Measurements from ENCODE around the gene SCAI.
"Not testable (repeated sequence)": the region's sequence is repeated elsewhere in the genome, so short reads cannot be mapped to it uniquely, and the experiment has no call there.

The SCAI gene

GRCh38 chr9:124964056-124964455 lies 179.3 kb downstream of the SCAI start:
- no peak for TF ChIP-seq Cebpa-rat (IDR thresholded peaks at IDR 0.05)
- no peaks in the 10 kb centered on the region for H3K9me3 ChIP-seq
- no peak overlapping the region for H3K4me2 ChIP-seq
- H3K4me1 ChIP-seq: no peaks in the 10 kb centered on the region
- H3K4me3 ChIP-seq: no peak overlapping the region
- H3K27ac ChIP-seq: no peak overlapping the region
- no peaks in the 10 kb centered on the region for H3K27me3 ChIP-seq
- no peak overlapping the region for H3K9ac ChIP-seq
- H3K36me3 ChIP-seq: peaks cover 34% of the 10 kb centered on the region
- H4K20me1 ChIP-seq: no peaks in the 10 kb centered on the region

- H4K20me1 ChIP-seq: no peaks in the 10 kb centered on the region
- H3K4me3 ChIP-seq: no peak overlapping the region
- no peaks in the 10 kb centered on the region for H3K27me3 ChIP-seq
- H3K27ac ChIP-seq: no peak overlapping the region
- no peak for TF ChIP-seq Cebpa-rat (IDR thresholded peaks at IDR 0.05)
- no peak overlapping the region for H3K9ac ChIP-seq
- H3K36me3 ChIP-seq: peaks cover 15% of the 10 kb centered on the region; the same call in 1 of the 2 replicates
- H3K9me3 ChIP-seq: no peaks in the 10 kb centered on the region
- no peaks in the 10 kb centered on the region for H3K4me1 ChIP-seq
- no peak overlapping the region for H3K4me2 ChIP-seq
These were observed 182.9 kb downstream of the SCAI start for GRCh38 chr9:124960409-124960752.

GRCh38 chr9:124959671-124960408 lies 183.5 kb downstream of the SCAI start:
- H3K9ac ChIP-seq, H4K20me1 ChIP-seq, H3K27me3 ChIP-seq, H3K9me3 ChIP-seq, H3K4me1 ChIP-seq, H3K4me3 ChIP-seq, H3K4me2 ChIP-seq, H3K27ac ChIP-seq: not testable (repeated sequence)
- peaks cover 11% of the 10 kb centered on the region; the same call in 1 of the 2 replicates for H3K36me3 ChIP-seq

- no peak overlapping the region for H3K4me3 ChIP-seq
- no peaks in the 10 kb centered on the region for H3K9me3 ChIP-seq
- no peaks in the 10 kb centered on the region for H4K20me1 ChIP-seq
- no peaks in the 10 kb centered on the region for H3K27me3 ChIP-seq
- peaks cover 12% of the 10 kb centered on the region for H3K4me1 ChIP-seq
- no peak overlapping the region for H3K4me2 ChIP-seq
- H3K9ac ChIP-seq: no peak overlapping the region
- no peak overlapping the region for H3K27ac ChIP-seq
- 0 out of 2 replicates have a peak, but pooled peaks cover 3% of the 10 kb centered on the region for H3K36me3 ChIP-seq
- no peak for TF ChIP-seq Cebpa-rat (IDR thresholded peaks at IDR 0.05)
These were observed 189.1 kb downstream of the SCAI start for GRCh38 chr9:124954255-124954654.

- TF ChIP-seq Cebpa-rat (IDR thresholded peaks at IDR 0.05): no peak
- H3K27ac ChIP-seq: 0 out of 2 replicates have a peak overlapping the region, but pooled peaks have one; percentile 28
- H4K20me1 ChIP-seq: no peaks in the 10 kb centered on the region
- no peak overlapping the region for H3K9ac ChIP-seq
- no peaks in the 10 kb centered on the region for H3K27me3 ChIP-seq
- peak overlapping the region; percentile 40; the same call in 1 of the 2 replicates for H3K4me2 ChIP-seq
- no peak overlapping the region for H3K4me3 ChIP-seq
- H3K9me3 ChIP-seq: no peaks in the 10 kb centered on the region
- 0 out of 2 replicates have a peak, but pooled peaks cover 3% of the 10 kb centered on the region for H3K36me3 ChIP-seq
- peaks cover 12% of the 10 kb centered on the region for H3K4me1 ChIP-seq
These were observed 193.1 kb downstream of the SCAI start for GRCh38 chr9:124950050-124950718.

- H3K4me1 ChIP-seq: peaks cover 12% of the 10 kb centered on the region
- no peaks in the 10 kb centered on the region for H3K27me3 ChIP-seq
- no peak overlapping the region for H3K9ac ChIP-seq
- no peaks in the 10 kb centered on the region for H4K20me1 ChIP-seq
- no peak overlapping the region for H3K4me2 ChIP-seq
- no peak overlapping the region for H3K4me3 ChIP-seq
- H3K9me3 ChIP-seq: no peaks in the 10 kb centered on the region
- no peak overlapping the region for H3K27ac ChIP-seq
- 0 out of 2 replicates have a peak, but pooled peaks cover 3% of the 10 kb centered on the region for H3K36me3 ChIP-seq
- TF ChIP-seq Cebpa-rat (IDR thresholded peaks at IDR 0.05): no peak
These were observed 193.9 kb downstream of the SCAI start for GRCh38 chr9:124949387-124949786.

- Histone ChIP-seq H3K4me3 (no peak overlapping the region), H3K9me3 (no peaks in the 10 kb centered on the region), H3K27me3 (no peaks in the 10 kb centered on the region), H3K36me3 (no peaks in the 10 kb centered on the region), H3K4me1 (peaks cover 12% of the 10 kb centered on the region), H3K27ac (no peak overlapping the region), H4K20me1 (no peaks in the 10 kb centered on the region), H3K9ac (no peak overlapping the region), H3K4me2 (no peak overlapping the region)
- no peak for TF ChIP-seq Cebpa-rat (IDR thresholded peaks at IDR 0.05)
These were observed 195.5 kb downstream of the SCAI start for GRCh38 chr9:124947727-124948391.

- no peak overlapping the region for H3K9ac ChIP-seq
- peaks cover 24% of the 10 kb centered on the region for H3K4me1 ChIP-seq
- no peaks in the 10 kb centered on the region for H3K36me3 ChIP-seq
- no peaks in the 10 kb centered on the region for H4K20me1 ChIP-seq
- TF ChIP-seq Cebpa-rat (IDR thresholded peaks at IDR 0.05): no peak
- H3K4me3 ChIP-seq: no peak overlapping the region
- no peaks in the 10 kb centered on the region for H3K27me3 ChIP-seq
- H3K4me2 ChIP-seq: no peak overlapping the region
- no peak overlapping the region for H3K27ac ChIP-seq
- H3K9me3 ChIP-seq: no peaks in the 10 kb centered on the region
These were observed 197.2 kb downstream of the SCAI start for GRCh38 chr9:124946167-124946566.

- Histone ChIP-seq H3K9me3 (no peaks in the 10 kb centered on the region), H3K27ac (peak overlapping the region; percentile 93)
- no peak for TF ChIP-seq Cebpa-rat (IDR thresholded peaks at IDR 0.05)
These were observed 201.4 kb downstream of the SCAI start for GRCh38 chr9:124941679-124942561.

More at GRCh38 chr9:124941679-124942561, 201.4 kb downstream of the SCAI start:
- Histone ChIP-seq H3K4me3 (peak overlapping the region; percentile 84), H3K9ac (peak overlapping the region; percentile 92), H3K36me3 (peaks cover 8% of the 10 kb centered on the region; the same call in 1 of the 2 replicates), H3K4me2 (peak overlapping the region; percentile 85), H3K4me1 (peaks cover 22% of the 10 kb centered on the region), H3K27me3 (no peaks in the 10 kb centered on the region), H4K20me1 (no peaks in the 10 kb centered on the region)

Data from BLaER1 (cell line).